ENCODE results near the gene SDK1. TPM values are rescaled to one million over a fixed set of nuclear protein-coding genes. Genes with fewer than 3 reads are reported as not detected.

Gene SDK1
- total and polyA plus RNA-seq, 10 of the 15 experiments (the other 5 are each of a cell fraction or from before 2014, with no cell fraction given) = 0.14 to 0.33 TPM; not detected in 8

DNA sequence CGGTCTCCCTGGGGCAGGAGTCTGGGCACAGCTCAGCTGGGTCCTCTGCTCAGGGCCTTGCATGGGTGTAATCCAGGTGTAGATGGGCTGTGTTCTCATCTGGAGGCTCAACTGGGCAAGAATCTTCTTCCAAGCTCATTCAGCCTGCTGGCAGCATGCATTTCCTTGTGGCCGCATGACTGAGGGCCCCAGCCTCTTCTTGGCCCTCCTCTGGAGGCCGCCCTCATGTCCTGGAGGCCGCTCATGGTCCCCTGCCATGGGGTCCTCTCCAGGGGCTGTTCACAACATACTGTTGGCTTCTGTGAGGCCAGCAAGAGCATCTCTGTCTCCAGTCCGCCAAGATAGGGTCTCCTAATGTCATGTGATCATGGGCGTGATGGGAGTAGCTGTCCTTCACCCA, 943.6 kb downstream of the SDK1 start:
- WGBS (ENCODE audit: insufficient coverage, insufficient replicate concordance, low lambda C conversion rate, missing lambda C conversion rate) = 34% methylated on average over 5 of the region's 6 CpGs
- H3K4me3 ChIP-seq = no peak overlapping the region
- TF ChIP-seq POU2F2 (IDR thresholded peaks at IDR 0.05; ENCODE audit: borderline replicate concordance, low read depth, low read length) (no peak), HDAC2 (IDR thresholded peaks at IDR 0.05) (no peak), E4F1 (IDR thresholded peaks at IDR 0.05; ENCODE audit: borderline replicate concordance, partially characterized antibody) (no peak), RAD21 (IDR thresholded peaks at IDR 0.05; ENCODE audit: insufficient read depth, low read depth, low read length) (no peak), SMAD5 (IDR thresholded peaks at IDR 0.05; ENCODE audit: low read depth) (no peak), ZNF207 (IDR thresholded peaks at IDR 0.05; ENCODE audit: borderline replicate concordance) (no peak), GATAD2B (conservative IDR thresholded peaks at IDR 0.05; ENCODE audit: low read depth) (no peak)
- TF ChIP-seq, protein P1, sequence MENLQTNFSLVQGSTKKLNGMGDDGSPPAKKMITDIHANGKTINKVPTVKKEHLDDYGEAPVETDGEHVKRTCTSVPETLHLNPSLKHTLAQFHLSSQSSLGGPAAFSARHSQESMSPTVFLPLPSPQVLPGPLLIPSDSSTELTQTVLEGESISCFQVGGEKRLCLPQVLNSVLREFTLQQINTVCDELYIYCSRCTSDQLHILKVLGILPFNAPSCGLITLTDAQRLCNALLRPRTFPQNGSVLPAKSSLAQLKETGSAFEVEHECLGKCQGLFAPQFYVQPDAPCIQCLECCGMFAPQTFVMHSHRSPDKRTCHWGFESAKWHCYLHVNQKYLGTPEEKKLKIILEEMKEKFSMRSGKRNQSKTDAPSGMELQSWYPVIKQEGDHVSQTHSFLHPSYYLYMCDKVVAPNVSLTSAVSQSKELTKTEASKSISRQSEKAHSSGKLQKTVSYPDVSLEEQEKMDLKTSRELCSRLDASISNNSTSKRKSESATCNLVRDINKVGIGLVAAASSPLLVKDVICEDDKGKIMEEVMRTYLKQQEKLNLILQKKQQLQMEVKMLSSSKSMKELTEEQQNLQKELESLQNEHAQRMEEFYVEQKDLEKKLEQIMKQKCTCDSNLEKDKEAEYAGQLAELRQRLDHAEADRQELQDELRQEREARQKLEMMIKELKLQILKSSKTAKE (IDR thresholded peaks at IDR 0.05; ENCODE audit: low read depth, poor library complexity, severe bottlenecking) = no peak
- RAD21 ChIA-PET (ENCODE audit: unreplicated experiment) = no interaction called here
- in situ Hi-C loops (cut with MboI) (no loop called here), intact Hi-C loops (cut with micrococcal nuclease; ENCODE audit: unreplicated experiment) (no loop called here)
- no peaks in the 10 kb centered on the region for H3K79me2 ChIP-seq (ENCODE audit: control insufficient read depth, insufficient read depth, low read length)
- H4K20me1 ChIP-seq (ENCODE audit: control insufficient read depth, insufficient read depth) = no peaks in the 10 kb centered on the region
- H3K9ac ChIP-seq (ENCODE audit: control insufficient read depth, insufficient read depth, low read length) = no peak overlapping the region
- POLR2A ChIA-PET = no interaction called here
- DNase-seq (ENCODE audit: low read depth, low spot score) = no peak
- BruUV-seq (replicated peaks) = no TSS peak
- no peaks in the 10 kb centered on the region for H3K27me3 ChIP-seq (replicated peaks in 1 of 2; ENCODE audit: control insufficient read depth in 2 of 2, insufficient read depth in 2 of 2, low read length in 1 of 2)
- no peak for FAIRE-seq
- H3K4me2 ChIP-seq (ENCODE audit: control insufficient read depth, insufficient read depth) = no peak overlapping the region
- no peak for ATAC-seq
- CTCF ChIA-PET = no interaction called here
- H3K9me3 ChIP-seq (replicated peaks; ENCODE audit: control insufficient read depth, insufficient read depth, low read length) = peaks cover 2% of the 10 kb centered on the region; the same call in 1 of the 3 replicates
- no peak overlapping the region for H3K27ac ChIP-seq (ENCODE audit: control insufficient read depth, insufficient read depth)
- H2AFZ ChIP-seq (ENCODE audit: control insufficient read depth, low read depth, low read length) = no peak overlapping the region
- SMC1A ChIA-PET (ENCODE audit: uncharacterized antibody, unreplicated experiment) = no interaction called here
- no peaks in the 10 kb centered on the region for H3K36me3 ChIP-seq (ENCODE audit: control insufficient read depth in 2 of 2, insufficient read depth in 2 of 2, low read length in 1 of 2)
- no peaks in the 10 kb centered on the region for H3K4me1 ChIP-seq (ENCODE audit: control insufficient read depth, insufficient read depth, low read length)

All from GM12878 (cell line).